ENCODE measurements around the gene PSMB11.

The PSMB11 gene

GRCh38 chr14:23043145-23043544 lies 1.1 kb downstream of the PSMB11 start:
- DNase-seq: no peak

DNA sequence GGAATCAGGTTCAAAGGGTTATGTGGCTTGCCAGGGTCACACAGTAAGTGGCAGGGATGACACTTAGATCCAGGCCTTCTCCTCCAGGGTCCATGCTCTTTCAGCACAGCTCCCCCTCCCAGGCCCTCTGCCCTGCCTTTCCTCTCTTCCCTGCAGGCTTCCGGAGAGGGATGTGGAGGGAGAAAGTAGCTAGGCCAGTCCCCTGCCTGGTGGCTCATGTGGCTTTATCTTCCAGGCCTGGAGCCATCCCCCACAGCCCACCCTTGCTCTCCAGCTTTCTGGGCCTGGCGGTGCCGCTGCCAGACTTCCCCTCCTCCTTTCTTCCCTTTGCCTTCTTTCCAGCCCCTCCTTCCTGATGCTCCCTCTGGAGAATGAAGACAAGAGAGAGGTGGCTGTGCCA lies 1.7 kb downstream of the PSMB11 start:
- DNase-seq: no peak

GRCh38 chr14:23044840-23045239 lies 2.8 kb downstream of the PSMB11 start:
- DNase-seq: no peak

DNA sequence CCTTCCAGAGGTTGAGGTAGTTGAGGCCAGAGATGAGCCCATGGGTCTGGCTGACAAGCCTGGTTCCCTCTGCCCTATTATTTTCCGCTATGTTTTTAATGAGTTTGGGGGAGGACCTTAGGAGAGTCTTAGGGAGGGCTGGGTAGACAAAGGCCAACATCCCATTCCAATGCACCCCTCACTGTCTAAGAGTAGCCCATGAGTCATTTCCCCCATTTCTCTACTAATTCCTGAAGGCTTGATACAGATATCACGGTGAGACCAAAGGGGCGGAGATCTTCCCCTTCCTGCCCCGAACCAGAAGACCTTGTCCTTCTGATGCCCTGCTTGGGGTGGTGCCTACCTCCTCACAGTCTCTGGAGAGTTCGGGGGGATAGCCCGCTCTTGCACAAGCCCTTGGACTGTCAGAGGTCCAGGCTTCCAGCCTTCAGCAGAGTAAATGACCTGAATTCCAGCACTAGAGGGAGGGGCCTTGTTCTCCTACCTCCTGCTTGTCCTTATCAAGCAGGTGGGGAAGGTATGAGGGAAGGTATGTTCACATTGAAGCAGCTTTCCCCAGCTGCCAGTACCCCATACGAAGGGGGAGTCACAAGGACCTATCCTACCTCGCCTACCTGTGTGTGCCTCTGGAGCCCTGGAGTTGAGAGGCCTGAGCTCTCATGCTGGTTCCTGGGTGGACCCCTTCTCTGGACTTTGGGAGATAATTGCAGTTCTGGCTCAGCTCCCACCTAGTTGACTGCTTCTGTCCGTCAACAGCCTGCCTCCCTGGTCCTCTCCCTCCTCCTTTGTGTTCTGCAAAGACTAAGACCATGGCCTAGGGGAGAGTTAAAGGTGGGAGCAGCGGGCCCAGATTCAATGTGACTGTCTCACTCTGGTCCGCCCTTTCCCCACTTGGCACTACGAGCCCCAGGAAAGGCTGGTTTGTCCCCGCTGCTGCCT lies 3.7 kb downstream of the PSMB11 start:
- DNase-seq: no peak

DNA sequence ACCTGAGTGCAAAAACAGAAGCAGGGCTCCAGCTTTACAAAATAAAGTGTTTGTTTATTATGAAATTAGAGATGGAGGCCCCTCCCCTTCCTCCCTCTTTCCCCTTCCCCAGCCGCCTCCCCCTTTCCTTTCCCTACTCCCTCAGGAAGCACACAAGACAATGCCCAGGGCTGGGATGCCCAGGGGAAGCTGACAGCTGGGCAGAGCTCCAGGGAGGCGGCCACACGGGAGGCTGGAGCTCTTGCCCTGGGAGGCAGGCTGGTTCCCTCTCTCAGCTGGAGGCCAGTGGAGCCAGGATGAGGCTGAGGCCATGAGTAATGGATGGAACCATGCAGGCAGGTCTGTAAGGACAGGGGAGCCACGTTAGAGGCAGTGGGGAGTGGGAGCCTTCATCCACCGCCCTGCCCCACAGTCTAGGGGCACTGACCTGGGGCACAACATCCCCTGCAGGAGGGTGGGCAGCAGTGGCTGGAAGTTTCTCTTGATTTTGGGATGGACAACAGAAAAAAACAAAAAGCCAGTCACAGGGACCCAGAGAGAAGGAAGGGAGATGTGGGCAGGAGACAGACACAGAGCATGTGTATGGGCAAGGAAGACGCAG lies 5.1 kb downstream of the PSMB11 start:
- DNase-seq: no peak

GRCh38 chr14:23047751-23048693 lies 6.0 kb downstream of the PSMB11 start:
- no peak for DNase-seq

DNA sequence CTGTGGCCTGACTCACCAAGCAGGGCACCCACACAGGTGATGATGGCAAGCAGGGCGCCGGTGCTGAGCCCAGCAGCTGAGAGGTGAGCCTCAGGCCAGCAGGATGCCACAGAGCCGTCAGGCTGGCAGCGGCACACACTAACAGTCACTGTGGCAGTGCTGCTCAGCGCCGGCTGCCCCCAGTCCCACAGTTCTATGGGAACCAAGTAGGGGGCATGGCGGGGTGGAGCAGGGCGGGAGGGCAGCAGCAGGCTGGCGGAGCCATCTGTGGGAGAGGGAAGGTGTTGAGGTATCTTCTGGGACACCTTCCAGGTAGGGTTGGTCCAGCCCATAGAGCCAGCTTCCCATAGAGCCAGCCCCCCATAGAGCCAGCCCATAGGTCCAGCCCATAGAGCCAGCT lies 7.0 kb downstream of the PSMB11 start:
- no peak for DNase-seq

- DNase-seq: no peak
Measured at GRCh38 chr14:23051141-23052057, 9.4 kb downstream of the PSMB11 start.

GRCh38 chr14:23052182-23052623 lies 10.2 kb downstream of the PSMB11 start:
- no peak for DNase-seq

GRCh38 chr14:23052671-23053070 lies 10.7 kb downstream of the PSMB11 start:
- no peak for DNase-seq

- no peak for DNase-seq
Measured at GRCh38 chr14:23053426-23053825, 11.4 kb downstream of the PSMB11 start.

DNA sequence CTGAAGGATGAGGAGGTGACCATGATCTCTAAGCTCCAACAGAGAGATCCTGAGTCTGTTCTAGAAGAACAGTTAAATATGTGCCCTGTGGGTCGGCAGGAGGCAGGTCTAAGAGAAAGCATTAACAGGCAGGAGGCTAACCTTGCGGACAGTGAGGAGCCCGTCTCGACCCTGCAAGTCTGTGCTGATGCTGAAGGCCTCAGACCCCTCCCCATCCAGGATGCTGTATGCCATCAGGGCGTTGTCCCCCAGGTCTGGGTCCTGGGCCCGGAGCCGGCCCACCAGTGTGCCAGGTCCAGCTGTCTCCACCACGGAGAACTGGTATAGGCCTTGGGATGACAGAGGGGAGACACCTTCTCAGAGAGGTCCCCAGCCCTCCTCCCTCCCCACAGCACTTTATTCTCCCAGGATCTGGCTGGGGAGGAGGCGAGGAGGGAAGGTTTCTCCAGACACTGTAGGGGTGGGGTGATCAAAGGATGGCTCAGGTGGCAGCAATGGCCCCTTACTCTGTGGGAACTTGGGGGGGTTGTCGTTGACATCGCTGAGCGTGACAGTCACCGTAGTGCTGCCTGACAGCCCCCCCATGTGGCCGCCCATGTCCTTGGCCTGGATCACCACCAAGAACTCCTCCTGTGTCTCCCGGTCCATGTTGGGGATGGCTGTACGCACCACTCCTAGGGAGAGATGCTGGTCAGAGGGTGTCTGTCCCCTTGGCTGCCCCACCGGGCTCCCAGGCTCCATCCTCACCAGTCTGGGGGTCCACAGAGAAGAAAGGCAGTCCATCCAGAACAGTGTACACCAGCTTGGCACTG lies 12.2 kb downstream of the PSMB11 start:
- no peak for DNase-seq

GRCh38 chr14:23055147-23055550 lies 13.1 kb downstream of the PSMB11 start:
- no peak for DNase-seq

DNA sequence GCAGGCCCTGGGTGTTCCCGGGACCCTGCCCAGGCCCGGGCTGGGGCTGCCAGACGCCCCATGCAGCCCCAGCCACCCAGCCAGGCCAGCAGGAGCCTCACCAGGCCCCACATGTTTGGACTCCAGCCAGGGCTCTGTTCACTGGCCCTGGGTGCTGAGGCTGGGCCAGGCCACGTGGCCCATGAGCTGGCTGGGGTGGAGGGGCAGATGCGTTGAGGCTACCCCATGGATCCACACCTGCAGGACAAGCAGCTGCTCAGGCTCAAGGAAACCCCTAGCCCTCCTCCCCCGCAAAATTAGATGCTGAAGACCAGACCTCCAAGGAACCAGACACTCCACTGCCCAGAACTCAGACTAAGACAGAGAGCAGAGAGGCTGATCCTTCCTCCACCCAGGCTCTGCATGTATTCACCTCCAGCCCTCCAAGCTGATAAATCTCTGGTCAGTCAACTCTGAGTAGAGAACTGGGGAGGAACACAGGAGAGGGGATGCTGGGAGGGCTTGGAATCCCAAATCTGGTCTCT lies 13.7 kb downstream of the PSMB11 start:
- DNase-seq: no peak

GRCh38 chr14:23056145-23056955 lies 14.3 kb downstream of the PSMB11 start:
- DNase-seq: no peak

GRCh38 chr14:23056956-23057756 lies 15.1 kb downstream of the PSMB11 start, which contains the start of gene CDH24:
TSS of gene CDH24 (minus strand) at chr14:23057520. CDS start at chr14:23055733, 1,787 bp downstream.
- DNase-seq: no peak

All from nucleus accumbens (tissue), 56 donors.